HCEC 1CT (cell line): Measurements from ENCODE around the gene CHAC1.
"Not testable (repeated sequence)": the region's sequence is repeated elsewhere in the genome, so short reads cannot be mapped to it uniquely, and the experiment has no call there.

ENCODE experiments used
- DNase-seq: peaks from one replicate; pipeline ENCODE4 v3.0.0-alpha.2; 2017

The CHAC1 gene

GRCh38 chr15:40940296-40940801, 12.9 kb upstream of the CHAC1 start:
- no peak for DNase-seq

- no peak for DNase-seq
Measured at GRCh38 chr15:40941068-40941527, 12.2 kb upstream of the CHAC1 start.

- peak; percentile 85 for DNase-seq
Measured at GRCh38 chr15:40941528-40942336, 11.5 kb upstream of the CHAC1 start.

GRCh38 chr15:40942337-40942854, 10.9 kb upstream of the CHAC1 start:
- no peak for DNase-seq

- no peak for DNase-seq
Measured at GRCh38 chr15:40942878-40943277, 10.4 kb upstream of the CHAC1 start.

GRCh38 chr15:40943764-40944365, 9.4 kb upstream of the CHAC1 start:
- DNase-seq = no peak

GRCh38 chr15:40944510-40945296, 8.6 kb upstream of the CHAC1 start:
- no peak for DNase-seq

GRCh38 chr15:40948706-40949473, 4.4 kb upstream of the CHAC1 start:
- no peak for DNase-seq

- no peak for DNase-seq
Measured at GRCh38 chr15:40949756-40950207, 3.5 kb upstream of the CHAC1 start.

- no peak for DNase-seq
Measured at GRCh38 chr15:40951764-40952163, 1.5 kb upstream of the CHAC1 start.

- DNase-seq = no peak
Measured at GRCh38 chr15:40952301-40952900, 870 bp upstream of the CHAC1 start.

- no peak for DNase-seq
Measured at GRCh38 chr15:40953713-40954074, 423 bp downstream of the CHAC1 start.

GRCh38 chr15:40954158-40954848, 1.0 kb downstream of the CHAC1 start:
- DNase-seq = not testable (repeated sequence)

GRCh38 chr15:40955141-40955903, 2.1 kb downstream of the CHAC1 start:
- no peak for DNase-seq

GRCh38 chr15:40955930-40956540, 2.8 kb downstream of the CHAC1 start:
- DNase-seq = no peak

- DNase-seq = no peak
Measured at GRCh38 chr15:40956541-40956982, 3.3 kb downstream of the CHAC1 start.

GRCh38 chr15:40957041-40957555, 3.8 kb downstream of the CHAC1 start:
- no peak for DNase-seq

GRCh38 chr15:40957581-40958051, 4.3 kb downstream of the CHAC1 start:
- no peak for DNase-seq

GRCh38 chr15:40958146-40958545, 4.9 kb downstream of the CHAC1 start:
- DNase-seq = no peak

- DNase-seq = no peak
Measured at GRCh38 chr15:40958723-40959122, 5.5 kb downstream of the CHAC1 start.
